ENCODE results near the gene YWHAE. TPM values are rescaled to one million over a fixed set of nuclear protein-coding genes. Genes with fewer than 3 reads are reported as not detected.

Gene YWHAE
- total and polyA plus RNA-seq, 2 of the 4 experiments (the other 2 are of a cell fraction), result 358 to 774 TPM

DNA sequence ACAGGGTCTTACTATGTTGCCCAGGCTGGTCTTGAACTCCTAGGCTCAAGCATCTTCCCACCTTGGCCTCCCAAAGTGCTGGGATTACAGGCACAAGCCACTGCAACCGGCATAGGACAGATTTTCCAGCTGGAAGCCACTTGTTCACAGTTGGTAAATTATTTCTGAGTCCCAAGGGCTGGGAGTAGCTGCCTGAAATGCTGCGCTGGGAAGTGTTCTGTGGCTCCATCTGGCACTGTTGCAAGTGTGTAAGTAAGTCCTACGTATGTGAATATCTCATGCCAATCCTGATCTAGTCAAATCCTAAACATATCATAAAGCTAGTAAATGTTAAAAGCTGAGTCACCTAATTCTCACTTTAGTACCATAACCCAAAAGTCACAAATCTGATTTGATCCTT, 48.1 kb downstream of the YWHAE start:
- POLR2A ChIA-PET (ENCODE audit: unreplicated experiment), result no interaction called here
- WGBS, 2 experiments (ENCODE audit: extremely low coverage in 2 of 2, insufficient read length in 1 of 2), result 57% methylated on average over 1 of the region's 3 CpGs; no CpG with 5 or more reads in 1 of the 2 experiments
- intact Hi-C loops (cut with micrococcal nuclease), result no loop called here
- no TSS peak for BruUV-seq (replicated peaks)
- CTCF ChIA-PET, result interaction anchor here (0.6 kb wide), 1 partner anchor 9 kb away, joined by 3 read pairs; no protein-coding TSS in a partner anchor
- Histone ChIP-seq H3K36me3 (ENCODE audit: control insufficient read depth, insufficient read depth, low read length) (peaks cover 52% of the 10 kb centered on the region), H3K23ac (ENCODE audit: low read depth, low read length) (no peak overlapping the region), H3K27me3 (ENCODE audit: control insufficient read depth, insufficient read depth, low read length) (no peaks in the 10 kb centered on the region), H3K18ac (ENCODE audit: low read depth, low read length) (no peak overlapping the region), H4K5ac (ENCODE audit: low read depth, low read length) (no peak overlapping the region), H4K8ac (ENCODE audit: low read depth in 2 of 2, low read length in 2 of 2) (no peak overlapping the region), H3K4me1 (ENCODE audit: control insufficient read depth, insufficient read depth, low read length) (no peaks in the 10 kb centered on the region), H3K27ac (ENCODE audit: insufficient read depth, low read length) (no peak overlapping the region), H3K14ac (replicated peaks; ENCODE audit: low read depth, low read length) (no peak overlapping the region), H2BK20ac (ENCODE audit: low read depth, low read length) (no peak overlapping the region), H2AFZ (replicated peaks; ENCODE audit: low read length, poor library complexity) (no peak overlapping the region), H3K9me1 (ENCODE audit: insufficient read depth, low read length) (peaks cover 4% of the 10 kb centered on the region), H4K20me1 (ENCODE audit: insufficient read depth, low read length) (peaks cover 73% of the 10 kb centered on the region), H2BK5ac (ENCODE audit: low read depth, low read length, poor library complexity, severe bottlenecking) (no peak overlapping the region), H4K91ac (ENCODE audit: insufficient read depth, low read depth, low read length) (no peak overlapping the region), H3K79me1 (ENCODE audit: low read depth in 1 of 2, low read length in 2 of 2) (peaks cover 22 to 60% of the 10 kb centered on the region in 2 experiments), H2AK5ac (ENCODE audit: low read depth, low read length) (no peak overlapping the region), H3K56ac (ENCODE audit: extremely low read depth, insufficient read depth, low read length) (no peak overlapping the region), H3K4ac (ENCODE audit: low read depth, low read length) (no peak overlapping the region), H3K4me2 (ENCODE audit: low read depth, low read length) (no peak overlapping the region), H3K9me3 (ENCODE audit: control insufficient read depth, insufficient read depth, low read length) (no peaks in the 10 kb centered on the region), H3K4me3 (ENCODE audit: insufficient read depth, low read depth, low read length) (no peak overlapping the region), H2BK120ac (ENCODE audit: low read depth, low read length) (no peak overlapping the region), H3K9ac (ENCODE audit: low read depth, low read length) (no peak overlapping the region), H2BK15ac (ENCODE audit: low read depth, low read length) (no peak overlapping the region), H2AK9ac (replicated peaks; ENCODE audit: low read depth, low read length, poor library complexity) (no peak overlapping the region)
- dilution Hi-C loops (cut with HindIII; ENCODE audit: low sequenced_read_pairs, unreplicated experiment), result no loop called here
- ATAC-seq (ENCODE audit: low read depth), result peak; percentile 19; the same call in 1 of the 2 replicates
- no peak for DNase-seq
- TF ChIP-seq RAD21 (IDR thresholded peaks at IDR 0.05; ENCODE audit: low read length), result no peak
- no peak for TF ChIP-seq FOS (IDR thresholded peaks at IDR 0.05; ENCODE audit: low read depth, low read length)
- TF ChIP-seq RCOR1 (IDR thresholded peaks at IDR 0.05; ENCODE audit: insufficient replicate concordance, low read length), result no peak
- TF ChIP-seq, protein P1, sequence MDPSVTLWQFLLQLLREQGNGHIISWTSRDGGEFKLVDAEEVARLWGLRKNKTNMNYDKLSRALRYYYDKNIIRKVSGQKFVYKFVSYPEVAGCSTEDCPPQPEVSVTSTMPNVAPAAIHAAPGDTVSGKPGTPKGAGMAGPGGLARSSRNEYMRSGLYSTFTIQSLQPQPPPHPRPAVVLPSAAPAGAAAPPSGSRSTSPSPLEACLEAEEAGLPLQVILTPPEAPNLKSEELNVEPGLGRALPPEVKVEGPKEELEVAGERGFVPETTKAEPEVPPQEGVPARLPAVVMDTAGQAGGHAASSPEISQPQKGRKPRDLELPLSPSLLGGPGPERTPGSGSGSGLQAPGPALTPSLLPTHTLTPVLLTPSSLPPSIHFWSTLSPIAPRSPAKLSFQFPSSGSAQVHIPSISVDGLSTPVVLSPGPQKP (IDR thresholded peaks at IDR 0.05; ENCODE audit: borderline replicate concordance, low read depth, low read length), result no peak
- no peak for TF ChIP-seq CEBPB (IDR thresholded peaks at IDR 0.05; ENCODE audit: low read depth, low read length)
- TF ChIP-seq, protein P2, sequence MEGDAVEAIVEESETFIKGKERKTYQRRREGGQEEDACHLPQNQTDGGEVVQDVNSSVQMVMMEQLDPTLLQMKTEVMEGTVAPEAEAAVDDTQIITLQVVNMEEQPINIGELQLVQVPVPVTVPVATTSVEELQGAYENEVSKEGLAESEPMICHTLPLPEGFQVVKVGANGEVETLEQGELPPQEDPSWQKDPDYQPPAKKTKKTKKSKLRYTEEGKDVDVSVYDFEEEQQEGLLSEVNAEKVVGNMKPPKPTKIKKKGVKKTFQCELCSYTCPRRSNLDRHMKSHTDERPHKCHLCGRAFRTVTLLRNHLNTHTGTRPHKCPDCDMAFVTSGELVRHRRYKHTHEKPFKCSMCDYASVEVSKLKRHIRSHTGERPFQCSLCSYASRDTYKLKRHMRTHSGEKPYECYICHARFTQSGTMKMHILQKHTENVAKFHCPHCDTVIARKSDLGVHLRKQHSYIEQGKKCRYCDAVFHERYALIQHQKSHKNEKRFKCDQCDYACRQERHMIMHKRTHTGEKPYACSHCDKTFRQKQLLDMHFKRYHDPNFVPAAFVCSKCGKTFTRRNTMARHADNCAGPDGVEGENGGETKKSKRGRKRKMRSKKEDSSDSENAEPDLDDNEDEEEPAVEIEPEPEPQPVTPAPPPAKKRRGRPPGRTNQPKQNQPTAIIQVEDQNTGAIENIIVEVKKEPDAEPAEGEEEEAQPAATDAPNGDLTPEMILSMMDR (conservative IDR thresholded peaks at IDR 0.05; ENCODE audit: low read depth, low read length), result no peak
- no peak for TF ChIP-seq CHD1 (IDR thresholded peaks at IDR 0.05; ENCODE audit: low read depth, low read length)
- TF ChIP-seq MXI1 (IDR thresholded peaks at IDR 0.05; ENCODE audit: borderline replicate concordance, low read depth, low read length), result no peak
- no peak for TF ChIP-seq POLR2A (IDR thresholded peaks at IDR 0.05; ENCODE audit: low read depth, low read length)
- no peak for TF ChIP-seq SMC3 (IDR thresholded peaks at IDR 0.05; ENCODE audit: low read depth, low read length)
- TF ChIP-seq RFX5 (IDR thresholded peaks at IDR 0.05; ENCODE audit: low read depth, low read length), result no peak
- TF ChIP-seq MAFK (IDR thresholded peaks at IDR 0.05; ENCODE audit: low read depth, low read length), result no peak
- TF ChIP-seq MAZ (IDR thresholded peaks at IDR 0.05; ENCODE audit: borderline replicate concordance, low read depth, low read length), result no peak
- TF ChIP-seq NFE2L2 (IDR thresholded peaks at IDR 0.05; ENCODE audit: low read depth, low read length), result no peak
- TF ChIP-seq BHLHE40 (IDR thresholded peaks at IDR 0.05; ENCODE audit: low read depth, low read length), result no peak
- TF ChIP-seq, protein P3, sequence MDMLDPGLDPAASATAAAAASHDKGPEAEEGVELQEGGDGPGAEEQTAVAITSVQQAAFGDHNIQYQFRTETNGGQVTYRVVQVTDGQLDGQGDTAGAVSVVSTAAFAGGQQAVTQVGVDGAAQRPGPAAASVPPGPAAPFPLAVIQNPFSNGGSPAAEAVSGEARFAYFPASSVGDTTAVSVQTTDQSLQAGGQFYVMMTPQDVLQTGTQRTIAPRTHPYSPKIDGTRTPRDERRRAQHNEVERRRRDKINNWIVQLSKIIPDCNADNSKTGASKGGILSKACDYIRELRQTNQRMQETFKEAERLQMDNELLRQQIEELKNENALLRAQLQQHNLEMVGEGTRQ (IDR thresholded peaks at IDR 0.05; ENCODE audit: low read depth, low read length), result no peak
- in situ Hi-C loops (cut with MboI; ENCODE audit: low sequenced_read_pairs), result no loop called here
